ENCODE data around the gene TMEM100. TPM values are rescaled to one million over a fixed set of nuclear protein-coding genes. Genes with fewer than 3 reads are reported as not detected.
A peak's percentile ranks its signal among the peaks of the same experiment; 100 is the strongest.

The TMEM100 gene
- polyA plus RNA-seq, 1 of the 3 experiments (the other 2 are of a cell fraction): 1.7 TPM

- peaks cover 5 to 60% of the 10 kb centered on the region in 2 experiments; a peak in 3 of 4 replicates for H3K4me1 ChIP-seq (ENCODE audit: control insufficient read depth in 1 of 2, insufficient read depth in 2 of 2, low read depth in 1 of 2, low read length in 1 of 2)
- no peaks in the 10 kb centered on the region for H3K36me3 ChIP-seq (replicated peaks in 1 of 2; ENCODE audit: control insufficient read depth in 1 of 2, insufficient read depth in 2 of 2, low read length in 1 of 2)
- H3K4me3 ChIP-seq (ENCODE audit: low read depth in 2 of 2, low read length in 1 of 2): no peak overlapping the region
- H3K9ac ChIP-seq: no peak overlapping the region
- H3K4me2 ChIP-seq: no peak overlapping the region
- H3K9me2 ChIP-seq: no peaks in the 10 kb centered on the region
- TF ChIP-seq TCF12 (IDR thresholded peaks at IDR 0.05) (peak; percentile 56), EP300 (IDR thresholded peaks at IDR 0.05; ENCODE audit: borderline replicate concordance in 1 of 2, low read depth in 1 of 2, low read length in 1 of 2) (peak in 1 of 2 experiments; percentile 98; a peak in 2 of 4 replicates), MXI1 (IDR thresholded peaks at IDR 0.05; ENCODE audit: low read depth, low read length) (peak; percentile 60; the same call in 1 of the 2 replicates), RCOR1 (IDR thresholded peaks at IDR 0.05; ENCODE audit: low read length) (peak; percentile 96), CHD2 (IDR thresholded peaks at IDR 0.05; ENCODE audit: low read length, partially characterized antibody) (peak; percentile 85), FOXJ3 (CRISPR knock-in tag; IDR thresholded peaks at IDR 0.05) (peak; percentile 54; the same call in 1 of the 2 replicates), NFIC (IDR thresholded peaks at IDR 0.05; ENCODE audit: borderline replicate concordance) (no peak), YY1 (IDR thresholded peaks at IDR 0.05; ENCODE audit: low read depth) (no peak), RAD21 (IDR thresholded peaks at IDR 0.05; ENCODE audit: low read length) (no peak), RXRA (IDR thresholded peaks at IDR 0.05; ENCODE audit: borderline replicate concordance, low read depth) (no peak), IRF3 (IDR thresholded peaks at IDR 0.05; ENCODE audit: low read depth, low read length) (peak; percentile 7; the same call in 1 of the 2 replicates), GATA2 (CRISPR knock-in tag; IDR thresholded peaks at IDR 0.05) (peak; percentile 73; the same call in 1 of the 2 replicates), POLR2AphosphoS5 (IDR thresholded peaks at IDR 0.05; ENCODE audit: low read depth, low read length) (peak; percentile 48)
- no peaks in the 10 kb centered on the region for H3K9me3 ChIP-seq
- POLR2A ChIA-PET: interaction anchor here (1.1 kb wide), 1 partner anchor 14 kb away, joined by 5 read pairs; no protein-coding TSS in a partner anchor
- peak overlapping the region in 1 of 2 experiments; percentile 99; a peak in 2 of 4 replicates for H3K27ac ChIP-seq (ENCODE audit: low read depth in 2 of 2, low read length in 1 of 2)
- no peaks in the 10 kb centered on the region for H4K20me1 ChIP-seq (ENCODE audit: insufficient read depth)
- H3K27me3 ChIP-seq (ENCODE audit: insufficient read depth): no peaks in the 10 kb centered on the region; the same call in 1 of the 2 replicates
- H3K79me2 ChIP-seq (ENCODE audit: insufficient read depth): no peaks in the 10 kb centered on the region
- 18% methylated on average over 5 of the region's 5 CpGs for WGBS (ENCODE audit: low lambda C conversion rate)
- H3F3A ChIP-seq (replicated peaks; ENCODE audit: insufficient read depth): no peaks in the 10 kb centered on the region
- CTCF ChIA-PET: interaction anchor here (1.3 to 1.6 kb wide), 5 partner anchors 19 to 167 kb away, joined by 3 to 7 read pairs (median 4); no protein-coding TSS in a partner anchor
- H2AFZ ChIP-seq (ENCODE audit: low read depth): no peak overlapping the region
- peak; percentile 34 for DNase-seq
Observed at GRCh38 chr17:55693254-55694216, 29.1 kb downstream of the TMEM100 start.

- peaks cover 5 to 60% of the 10 kb centered on the region in 2 experiments; a peak in 3 of 4 replicates for H3K4me1 ChIP-seq (ENCODE audit: control insufficient read depth in 1 of 2, insufficient read depth in 2 of 2, low read depth in 1 of 2, low read length in 1 of 2)
- no peaks in the 10 kb centered on the region for H3K9me3 ChIP-seq
- no peaks in the 10 kb centered on the region for H3K79me2 ChIP-seq (ENCODE audit: insufficient read depth)
- H3K4me3 ChIP-seq (ENCODE audit: low read depth in 2 of 2, low read length in 1 of 2): no peak overlapping the region
- ChIA-PET POLR2A (no interaction called here), CTCF (interaction anchor here (1.4 to 5.4 kb wide), 10 partner anchors 8 to 165 kb away, joined by 4 to 46 read pairs (median 14); partner anchors contain the start of gene TMEM100)
- no peaks in the 10 kb centered on the region; the same call in 1 of the 2 replicates for H3K27me3 ChIP-seq (ENCODE audit: insufficient read depth)
- WGBS (ENCODE audit: low lambda C conversion rate): 29% methylated on average over 2 of the region's 2 CpGs
- no peaks in the 10 kb centered on the region for H3K36me3 ChIP-seq (replicated peaks in 1 of 2; ENCODE audit: control insufficient read depth in 1 of 2, insufficient read depth in 2 of 2, low read length in 1 of 2)
- H3K4me2 ChIP-seq: no peak overlapping the region
- H3F3A ChIP-seq (replicated peaks; ENCODE audit: insufficient read depth): no peaks in the 10 kb centered on the region
- H4K20me1 ChIP-seq (ENCODE audit: insufficient read depth): no peaks in the 10 kb centered on the region
- no peak for DNase-seq
- no peak overlapping the region for H3K9ac ChIP-seq
- H3K9me2 ChIP-seq: no peaks in the 10 kb centered on the region
- H2AFZ ChIP-seq (ENCODE audit: low read depth): no peak overlapping the region
- peak overlapping the region in 1 of 2 experiments; percentile 99; a peak in 2 of 4 replicates for H3K27ac ChIP-seq (ENCODE audit: low read depth in 2 of 2, low read length in 1 of 2)
- TF ChIP-seq TAF1 (IDR thresholded peaks at IDR 0.05; ENCODE audit: borderline replicate concordance, low read depth, low read length) (no peak), TEAD4 (IDR thresholded peaks at IDR 0.05; ENCODE audit: borderline replicate concordance, insufficient read depth) (no peak), RAD21 (IDR thresholded peaks at IDR 0.05; ENCODE audit: low read length) (no peak)
Observed at GRCh38 chr17:55692276-55692675, 30.4 kb downstream of the TMEM100 start.

Data from SK-N-SH (cell line).